ENCODE results near the gene INTS11. TPM values are rescaled to one million over a fixed set of nuclear protein-coding genes. Genes with fewer than 3 reads are reported as not detected.

Gene INTS11
- total and polyA plus RNA-seq, 2 of the 8 experiments (the other 6 are each of a cell fraction or from before 2014, with no cell fraction given), result 113 to 243 TPM

DNA sequence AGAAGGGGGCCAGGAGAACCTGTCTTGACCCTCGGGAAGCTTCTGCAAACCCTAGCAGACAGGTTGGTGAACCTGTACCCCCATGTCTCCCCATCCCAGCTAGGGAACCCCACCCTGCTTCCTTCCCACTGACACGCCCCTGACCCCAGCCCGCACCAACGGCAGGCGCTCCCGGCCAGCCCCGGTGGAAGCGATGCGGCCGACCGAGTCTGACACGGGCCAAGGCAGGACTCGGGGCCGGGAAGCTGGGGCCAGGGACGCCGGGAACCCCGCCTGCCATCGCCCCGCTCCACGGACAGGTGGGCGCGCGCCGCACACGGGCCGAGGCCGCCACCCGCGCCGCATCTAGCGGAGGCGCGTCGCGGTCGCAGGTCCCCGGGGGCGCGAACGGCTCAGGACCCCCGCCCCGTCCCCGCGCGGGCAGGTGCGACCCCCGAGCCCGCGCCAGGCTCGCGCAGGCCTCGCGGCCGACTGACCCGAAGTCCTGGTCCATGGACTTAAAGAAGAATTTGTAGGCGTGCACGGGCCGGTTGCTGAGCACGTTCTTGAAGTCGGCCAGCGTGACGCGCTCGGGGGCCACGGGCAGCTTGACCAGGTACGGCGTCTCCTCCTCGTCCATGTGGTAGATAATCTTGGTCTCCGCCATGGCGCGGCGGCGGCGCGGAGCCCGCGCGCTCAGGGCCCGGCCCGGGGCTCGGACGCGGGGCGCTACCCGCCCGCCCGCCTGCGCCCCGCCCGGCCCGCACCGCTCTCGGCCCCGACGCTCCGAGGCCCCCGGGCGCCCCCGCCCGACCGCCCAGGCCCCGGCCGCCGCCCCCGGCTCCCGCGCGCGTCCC, 24.2 kb upstream of the INTS11 start:
- Histone ChIP-seq H3K27me3 (replicated peaks in 1 of 4; ENCODE audit: control insufficient read depth in 3 of 4, extremely low read depth in 1 of 4, insufficient read depth in 3 of 4, low read length in 3 of 4) (no peaks in the 10 kb centered on the region; a peak in 2 of 7 replicates), H3K4me1 (replicated peaks in 1 of 4; ENCODE audit: control insufficient read depth in 3 of 4, insufficient read depth in 4 of 4, low read length in 3 of 4) (peaks cover 0 to 38% (median 27%) of the 10 kb centered on the region in 4 experiments; a peak in 6 of 7 replicates), H2BK120ac (replicated peaks; ENCODE audit: low read depth, low read length) (no peak overlapping the region), H3K79me2 (ENCODE audit: control insufficient read depth in 1 of 2, insufficient read depth in 2 of 2, low read length in 2 of 2) (peaks cover 0 to 28% of the 10 kb centered on the region in 2 experiments; a peak in 3 of 4 replicates), H2BK12ac (ENCODE audit: low read depth, low read length) (no peak overlapping the region), H4K20me1 (replicated peaks in 1 of 2; ENCODE audit: control insufficient read depth in 1 of 2, insufficient read depth in 2 of 2, low read length in 2 of 2) (peaks cover 16 to 36% of the 10 kb centered on the region in 2 experiments), H3K23me2 (ENCODE audit: low read depth, low read length) (peaks cover 14% of the 10 kb centered on the region; the same call in 1 of the 2 replicates), H3K79me1 (ENCODE audit: low read depth, low read length) (peaks cover 17% of the 10 kb centered on the region), H3K4me3 (ENCODE audit: extremely low read depth in 1 of 4, insufficient read depth in 2 of 4, low read depth in 3 of 4, low read length in 4 of 4) (peak overlapping the region; percentile 60 to 84 (median 65)), H3K9me3 (ENCODE audit: insufficient read depth in 2 of 2, low read depth in 1 of 2, low read length in 1 of 2) (no peaks in the 10 kb centered on the region), H2AK5ac (ENCODE audit: low read depth, low read length) (no peak overlapping the region), H3K18ac (ENCODE audit: extremely low read depth, low read length) (no peak overlapping the region; the same call in 1 of the 2 replicates), H3K9ac (replicated peaks in 1 of 4; ENCODE audit: extremely low read depth in 1 of 4, low read depth in 3 of 4, low read length in 3 of 4) (peak overlapping the region in 3 of 4 experiments; percentile 34 to 77 (median 49); a peak in 6 of 7 replicates), H4K5ac (ENCODE audit: insufficient read length, low read depth, low read length) (no peak overlapping the region), H4K91ac (replicated peaks; ENCODE audit: insufficient read length, low read length) (peak overlapping the region; percentile 81), H2BK15ac (ENCODE audit: low read length) (no peak overlapping the region), H2BK5ac (ENCODE audit: low read depth, low read length) (0 out of 2 replicates have a peak overlapping the region, but pooled peaks have one; percentile 7), H4K8ac (ENCODE audit: extremely low read depth, insufficient read depth, low read length) (peak overlapping the region; percentile 68; the same call in 1 of the 2 replicates), H3K14ac (ENCODE audit: insufficient read length) (no peak overlapping the region), H3K56ac (replicated peaks; ENCODE audit: insufficient read length, low read depth, low read length) (no peak overlapping the region), H2AFZ (ENCODE audit: low read length) (no peak overlapping the region), H3K4ac (replicated peaks; ENCODE audit: insufficient read length, low read depth, low read length) (no peak overlapping the region), H3K27ac (ENCODE audit: low read depth, low read length) (no peak overlapping the region; the same call in 1 of the 2 replicates), H2BK20ac (ENCODE audit: low read length) (no peak overlapping the region), H3K4me2 (ENCODE audit: insufficient read depth in 1 of 2, low read depth in 2 of 2, low read length in 2 of 2) (peak overlapping the region; percentile 75 to 78), H3K36me3 (ENCODE audit: control insufficient read depth in 2 of 4, insufficient read depth in 4 of 4, low read length in 3 of 4) (no peaks in the 10 kb centered on the region), H3K23ac (ENCODE audit: insufficient read length) (no peak overlapping the region)
- CTCF ChIA-PET (ENCODE audit: partially characterized antibody), result interaction anchor here (0.6 to 2.1 kb wide), 20 partner anchors 9 to 1033 kb away, joined by 3 to 15 read pairs (median 3); partner anchors contain the start of gene AURKAIP1
- DNase-seq (ENCODE audit: low read depth in 1 of 2, low spot score in 2 of 2) (no peak), FAIRE-seq (no peak)
- 2% methylated on average over 40 of the region's 109 CpGs; no CpG with 5 or more reads in 1 of the 2 experiments for WGBS, 2 experiments (ENCODE audit: extremely low coverage in 1 of 2, insufficient coverage in 1 of 2, insufficient read length in 1 of 2, insufficient replicate concordance in 2 of 2, low coverage in 1 of 2, low lambda C conversion rate in 2 of 2, missing lambda C conversion rate in 1 of 2)
- POLR2A ChIA-PET (ENCODE audit: partially characterized antibody), result interaction anchor here (0.7 to 2.3 kb wide), 15 partner anchors 14 to 90 kb away, joined by 3 to 13 read pairs (median 4); partner anchors contain the start of genes AURKAIP1, CCNL2 and TAS1R3
- peak; percentile 11 for TF ChIP-seq KDM4A (IDR thresholded peaks at IDR 0.05; ENCODE audit: low read depth, low read length, severe bottlenecking)

All from H1 (cell line).